Measurements from ENCODE around the gene ADORA3.

The ADORA3 gene

GRCh38 chr1:111474521-111474920 is 28.9 kb downstream of the ADORA3 start:
- no peak for DNase-seq (ENCODE audit: low read depth in 2 of 2)

DNA sequence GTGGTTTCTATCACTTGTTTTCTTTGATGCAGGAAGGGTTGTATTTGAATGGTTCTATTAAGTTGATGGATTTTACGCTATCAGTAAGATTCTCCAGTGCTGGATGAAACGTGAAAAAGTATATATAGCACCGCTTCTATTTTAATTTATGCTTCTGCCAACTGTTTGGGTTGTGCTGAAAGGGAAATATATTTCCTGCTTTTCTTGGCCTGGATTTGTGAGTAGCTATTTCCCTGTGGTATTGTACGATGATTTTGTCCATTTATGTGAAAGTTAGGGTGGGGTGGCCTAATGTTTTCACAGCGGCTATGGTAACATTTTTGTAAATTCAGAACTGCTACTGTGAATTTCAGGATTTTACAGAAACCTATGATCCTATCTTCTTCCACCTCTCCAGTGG is 29.3 kb downstream of the ADORA3 start:
- DNase-seq (ENCODE audit: low read depth in 2 of 2): no peak

- no peak for DNase-seq (ENCODE audit: low read depth in 2 of 2)
Observed at GRCh38 chr1:111471538-111471937, 31.9 kb downstream of the ADORA3 start.

DNA sequence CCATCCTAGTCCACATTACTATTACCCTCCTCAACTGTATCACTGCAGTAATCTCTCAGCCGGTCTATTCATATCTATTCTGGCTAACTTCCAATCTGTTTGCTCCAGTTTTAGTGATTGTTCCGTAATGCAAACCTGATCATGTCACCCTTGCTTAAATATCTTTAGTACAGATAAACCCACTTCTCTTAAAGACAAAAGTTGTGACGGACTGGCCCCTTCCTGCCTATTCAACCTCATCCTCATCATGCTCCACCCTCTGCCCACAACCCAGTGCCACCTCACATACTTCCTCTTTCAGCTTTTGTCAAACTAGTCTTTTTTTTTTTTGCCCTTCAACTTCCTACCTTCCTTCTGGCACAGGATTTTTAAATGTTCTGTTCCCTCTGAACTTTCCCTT is 32.4 kb downstream of the ADORA3 start:
- DNase-seq (ENCODE audit: low read depth in 2 of 2): peak; percentile 27 to 43

- no peak for DNase-seq (ENCODE audit: low read depth in 2 of 2)
Observed at GRCh38 chr1:111470596-111470995, 32.8 kb downstream of the ADORA3 start.

GRCh38 chr1:111469539-111469938 is 33.9 kb downstream of the ADORA3 start:
- no peak for DNase-seq (ENCODE audit: low read depth in 2 of 2)

GRCh38 chr1:111468717-111469100 is 34.7 kb downstream of the ADORA3 start:
- no peak for DNase-seq (ENCODE audit: low read depth in 2 of 2)

GRCh38 chr1:111467865-111468716 is 35.3 kb downstream of the ADORA3 start:
- no peak for DNase-seq (ENCODE audit: low read depth in 2 of 2)

DNA sequence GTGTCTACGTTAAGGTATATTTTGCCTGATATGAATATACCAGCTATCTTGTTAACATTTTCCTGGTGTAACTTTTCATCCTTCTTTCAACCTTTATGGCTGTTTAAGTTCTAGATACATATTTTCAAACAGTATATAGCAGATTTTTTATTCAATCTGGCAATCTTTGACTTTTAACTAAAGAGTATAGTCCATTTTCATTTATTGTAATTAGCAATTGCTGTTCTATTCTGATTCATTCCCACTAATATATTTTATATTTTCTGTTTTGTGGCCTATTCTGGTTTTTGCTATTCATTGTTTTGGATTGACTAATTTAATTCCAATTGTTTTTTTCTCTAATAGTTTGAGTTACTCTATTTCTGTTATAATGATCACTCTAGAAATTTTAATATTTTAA is 37.0 kb downstream of the ADORA3 start:
- no peak for DNase-seq (ENCODE audit: low read depth in 2 of 2)

GRCh38 chr1:111465754-111466153 is 37.7 kb downstream of the ADORA3 start:
- no peak for DNase-seq (ENCODE audit: low read depth in 2 of 2)

DNA sequence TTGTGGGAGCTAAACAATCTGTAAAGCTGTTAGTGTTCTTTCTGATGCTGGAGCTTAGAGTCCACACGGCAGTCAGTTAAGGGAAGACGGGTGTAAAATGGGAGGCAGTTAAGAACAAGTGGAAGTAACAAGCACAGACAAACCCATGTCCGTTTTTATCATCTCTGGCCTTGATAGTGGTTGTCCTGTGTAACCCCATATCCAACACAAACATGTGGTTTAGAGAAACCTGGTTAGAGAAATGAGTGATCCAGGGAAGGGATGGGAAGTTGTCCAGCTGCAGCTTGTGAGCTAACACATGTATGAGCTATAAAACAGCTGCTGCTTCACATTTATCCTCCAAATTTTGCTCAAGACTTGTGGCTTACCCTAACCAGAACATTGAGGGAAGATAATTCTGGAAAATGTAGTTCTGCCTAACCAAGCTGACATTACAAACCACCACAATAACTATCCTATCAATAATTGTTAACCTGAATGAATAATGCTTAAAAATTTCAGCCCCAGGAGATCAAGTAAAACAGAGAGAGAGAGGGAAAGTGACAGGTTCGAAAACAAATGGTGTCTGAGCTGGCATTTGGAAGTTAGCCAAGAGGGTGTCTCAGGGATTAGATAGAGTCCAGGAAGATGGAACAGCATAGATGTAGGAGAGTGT is 40.3 kb downstream of the ADORA3 start:
- DNase-seq (ENCODE audit: low read depth in 2 of 2): no peak

DNA sequence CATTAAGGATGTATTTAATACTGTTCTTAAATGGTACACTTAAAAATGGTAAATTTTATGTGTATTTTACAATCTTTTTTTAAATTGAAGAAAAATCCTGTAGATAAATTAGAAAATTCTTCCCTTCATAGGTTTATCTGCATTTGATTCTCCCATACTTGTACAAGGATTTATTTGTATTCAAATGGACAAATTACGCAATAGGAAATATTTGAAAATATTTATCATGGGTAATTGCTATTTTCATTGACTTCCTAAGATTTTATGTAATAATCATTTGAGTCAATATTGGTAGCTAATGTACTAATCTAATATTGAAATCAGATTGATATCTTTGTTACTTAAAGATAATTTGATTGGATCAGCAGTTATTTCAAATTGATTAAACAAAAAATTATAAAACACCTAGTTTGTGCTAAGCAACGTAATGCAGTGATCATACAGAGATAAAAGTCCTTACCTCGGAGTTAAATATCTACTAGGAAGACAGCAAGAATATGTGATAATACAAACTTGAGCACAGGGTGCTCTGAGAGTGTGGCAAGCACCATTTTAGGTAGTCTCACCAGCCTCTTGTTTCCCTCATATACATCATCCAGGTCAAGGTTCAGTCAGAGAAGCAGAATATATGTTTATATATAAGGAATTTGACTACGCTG is 40.9 kb downstream of the ADORA3 start:
- no peak for DNase-seq (ENCODE audit: low read depth in 2 of 2)

DNA sequence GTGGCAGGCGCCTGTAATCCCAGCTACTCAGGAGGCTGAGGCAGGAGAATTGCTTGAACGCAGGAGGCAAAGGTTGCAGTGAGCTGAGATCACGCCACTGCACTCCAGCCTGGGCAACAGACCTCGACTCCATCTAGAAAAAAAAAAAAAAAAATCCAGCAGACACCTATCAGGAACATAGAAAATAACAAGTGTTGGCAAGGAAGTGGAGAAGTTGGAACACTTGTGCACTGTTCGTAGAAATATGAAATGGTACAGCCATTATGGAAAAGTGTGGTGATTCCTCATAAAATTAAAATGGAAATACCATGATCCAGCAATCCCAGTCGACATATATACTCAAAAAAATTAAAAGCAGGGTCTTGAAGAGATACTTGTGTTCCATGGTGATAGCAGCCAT is 41.7 kb downstream of the ADORA3 start:
- no peak for DNase-seq (ENCODE audit: low read depth in 2 of 2)

DNA sequence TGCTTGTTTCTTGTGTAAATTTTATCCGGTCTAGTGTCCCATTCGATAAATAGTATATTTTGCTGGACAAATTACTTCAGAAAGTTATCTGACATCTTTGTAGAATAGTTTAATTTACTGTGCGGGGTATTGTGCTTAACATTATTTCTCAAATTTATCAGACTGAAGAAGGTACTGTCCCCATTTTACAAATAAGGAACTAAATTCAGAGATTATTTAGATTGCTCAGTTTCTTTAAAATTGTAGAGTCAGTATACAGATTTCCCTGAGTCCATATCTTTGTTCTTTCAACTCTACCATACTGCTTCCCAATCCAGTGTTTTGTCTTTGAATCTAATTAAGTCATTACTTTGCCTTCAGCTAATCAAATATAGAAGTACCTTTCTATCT is 47.8 kb downstream of the ADORA3 start:
- DNase-seq (ENCODE audit: low read depth in 2 of 2): no peak

- no peak for DNase-seq (ENCODE audit: low read depth in 2 of 2)
Observed at GRCh38 chr1:111454859-111455641, 48.4 kb downstream of the ADORA3 start.

GRCh38 chr1:111453706-111454105 is 49.7 kb downstream of the ADORA3 start:
- DNase-seq (ENCODE audit: low read depth in 2 of 2): no peak

DNA sequence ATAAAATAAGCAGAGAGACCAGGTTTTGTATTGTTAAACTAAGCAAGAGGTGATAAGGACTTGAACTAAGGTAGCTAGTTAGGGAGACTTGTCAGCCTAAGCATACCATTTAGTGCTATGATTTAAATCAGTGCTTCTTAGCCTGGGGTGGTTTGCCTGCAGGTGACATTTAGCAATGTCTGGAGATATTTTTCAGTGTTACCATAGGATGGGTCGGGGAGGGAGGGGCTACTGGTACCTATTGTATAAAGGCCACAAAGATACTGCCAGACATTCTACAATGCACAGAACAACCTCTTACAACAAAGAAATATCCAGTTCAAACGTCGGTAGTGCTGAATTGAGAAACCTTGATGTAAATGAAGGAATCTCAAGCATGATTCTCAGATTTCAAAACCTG is 50.9 kb downstream of the ADORA3 start:
- DNase-seq (ENCODE audit: low read depth in 2 of 2): no peak

GRCh38 chr1:111450185-111450584 is 53.2 kb downstream of the ADORA3 start:
- no peak for DNase-seq (ENCODE audit: low read depth in 2 of 2)

DNA sequence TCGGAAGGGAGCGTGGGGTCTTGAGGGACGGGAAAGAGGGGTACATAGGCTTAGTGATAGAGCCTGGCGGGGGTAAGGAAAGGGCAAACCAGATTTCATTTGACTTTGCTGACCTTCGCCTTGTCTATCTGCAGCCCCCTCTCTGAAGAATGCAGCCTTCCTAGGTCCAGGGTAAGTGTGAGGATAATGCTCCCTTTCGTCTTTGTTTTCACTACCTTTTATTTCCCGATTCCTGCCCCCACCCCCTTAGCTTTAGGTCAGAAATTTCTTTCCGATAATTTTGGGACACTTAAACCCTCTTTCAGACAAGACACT is 53.8 kb downstream of the ADORA3 start:
- DNase-seq (ENCODE audit: low read depth in 2 of 2): no peak
